ENCODE data around the gene PTPA. TPM values are rescaled to one million over a fixed set of nuclear protein-coding genes. Genes with fewer than 3 reads are reported as not detected.

PTPA gene
- total RNA-seq, 2 donors from 2014 or later: 81.3 to 89.9 TPM

GRCh38 chr9:129171993-129172751 is 61.0 kb downstream of the PTPA start:
- Histone ChIP-seq H3K27me3 (no peaks in the 10 kb centered on the region), H3K36me3 (no peaks in the 10 kb centered on the region), H3K9me3 (no peaks in the 10 kb centered on the region), H3K4me1 (peaks cover 0 to 53% of the 10 kb centered on the region in 2 donors), H3K27ac (peak overlapping the region in 1 of 2 donors; percentile 94), H3K4me3 (no peak overlapping the region)
- DNase-seq (ENCODE audit: low spot score): no peak
- TF ChIP-seq CTCF (IDR thresholded peaks at IDR 0.05): no peak

- Histone ChIP-seq H3K27ac (peak overlapping the region in 1 of 2 donors; percentile 94), H3K4me3 (no peak overlapping the region), H3K9me3 (no peaks in the 10 kb centered on the region), H3K27me3 (no peaks in the 10 kb centered on the region), H3K36me3 (no peaks in the 10 kb centered on the region), H3K4me1 (peaks cover 0 to 48% of the 10 kb centered on the region in 2 donors)
- no peak for DNase-seq (ENCODE audit: low spot score)
- no peak for TF ChIP-seq CTCF (IDR thresholded peaks at IDR 0.05)
Observed at GRCh38 chr9:129172816-129173215, 61.6 kb downstream of the PTPA start.

- H3K27ac ChIP-seq: peak overlapping the region; percentile 94 to 96
- H3K27me3 ChIP-seq: no peaks in the 10 kb centered on the region
- peaks cover 0 to 45% of the 10 kb centered on the region in 2 donors for H3K4me1 ChIP-seq
- peak overlapping the region; percentile 63 to 77 for H3K4me3 ChIP-seq
- TF ChIP-seq CTCF (IDR thresholded peaks at IDR 0.05): no peak
- H3K36me3 ChIP-seq: no peaks in the 10 kb centered on the region
- DNase-seq (ENCODE audit: low spot score): no peak
- no peaks in the 10 kb centered on the region for H3K9me3 ChIP-seq
Observed at GRCh38 chr9:129173296-129174101, 62.3 kb downstream of the PTPA start.

GRCh38 chr9:129174102-129174723 is 63.0 kb downstream of the PTPA start:
- DNase-seq (ENCODE audit: low spot score): peak; percentile 94
- no peaks in the 10 kb centered on the region for H3K36me3 ChIP-seq
- no peaks in the 10 kb centered on the region for H3K27me3 ChIP-seq
- peak; percentile 97 to 98 for TF ChIP-seq CTCF (IDR thresholded peaks at IDR 0.05)
- peak overlapping the region; percentile 63 to 77 for H3K4me3 ChIP-seq
- H3K4me1 ChIP-seq: peaks cover 0 to 50% of the 10 kb centered on the region in 2 donors
- H3K27ac ChIP-seq: peak overlapping the region; percentile 94 to 96
- H3K9me3 ChIP-seq: no peaks in the 10 kb centered on the region

- Histone ChIP-seq H3K9me3 (no peaks in the 10 kb centered on the region), H3K27me3 (no peaks in the 10 kb centered on the region), H3K4me1 (peaks cover 0 to 49% of the 10 kb centered on the region in 2 donors), H3K36me3 (no peaks in the 10 kb centered on the region), H3K4me3 (peak overlapping the region; percentile 63 to 77), H3K27ac (peak overlapping the region; percentile 94 to 96)
- no peak for TF ChIP-seq CTCF (IDR thresholded peaks at IDR 0.05)
- DNase-seq (ENCODE audit: low spot score): peak; percentile 90
Observed at GRCh38 chr9:129174724-129175514, 63.7 kb downstream of the PTPA start.

Data from right atrium auricular region (tissue), 2 donors.